Measurements from ENCODE around the gene MIS12.

DNA sequence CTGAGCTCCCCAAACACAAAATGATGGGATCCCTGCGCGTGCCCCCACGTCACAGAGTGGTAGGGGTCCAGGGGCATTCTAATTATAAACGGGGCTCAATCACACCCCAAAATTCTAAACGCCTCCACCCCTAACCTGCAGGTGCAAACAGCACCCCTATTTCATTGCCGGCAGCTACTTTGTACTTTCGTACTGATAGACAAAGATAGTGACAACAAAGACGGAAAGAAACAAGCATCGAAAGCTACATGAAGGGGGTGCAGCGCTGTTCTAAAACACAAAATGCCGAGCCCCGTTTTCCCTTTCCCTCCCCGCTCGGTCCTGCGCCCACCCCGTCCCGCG is 13.9 kb downstream of the MIS12 start:
- TF ChIP-seq, protein P1, sequence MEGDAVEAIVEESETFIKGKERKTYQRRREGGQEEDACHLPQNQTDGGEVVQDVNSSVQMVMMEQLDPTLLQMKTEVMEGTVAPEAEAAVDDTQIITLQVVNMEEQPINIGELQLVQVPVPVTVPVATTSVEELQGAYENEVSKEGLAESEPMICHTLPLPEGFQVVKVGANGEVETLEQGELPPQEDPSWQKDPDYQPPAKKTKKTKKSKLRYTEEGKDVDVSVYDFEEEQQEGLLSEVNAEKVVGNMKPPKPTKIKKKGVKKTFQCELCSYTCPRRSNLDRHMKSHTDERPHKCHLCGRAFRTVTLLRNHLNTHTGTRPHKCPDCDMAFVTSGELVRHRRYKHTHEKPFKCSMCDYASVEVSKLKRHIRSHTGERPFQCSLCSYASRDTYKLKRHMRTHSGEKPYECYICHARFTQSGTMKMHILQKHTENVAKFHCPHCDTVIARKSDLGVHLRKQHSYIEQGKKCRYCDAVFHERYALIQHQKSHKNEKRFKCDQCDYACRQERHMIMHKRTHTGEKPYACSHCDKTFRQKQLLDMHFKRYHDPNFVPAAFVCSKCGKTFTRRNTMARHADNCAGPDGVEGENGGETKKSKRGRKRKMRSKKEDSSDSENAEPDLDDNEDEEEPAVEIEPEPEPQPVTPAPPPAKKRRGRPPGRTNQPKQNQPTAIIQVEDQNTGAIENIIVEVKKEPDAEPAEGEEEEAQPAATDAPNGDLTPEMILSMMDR (IDR thresholded peaks at IDR 0.05; ENCODE audit: low read depth, low read length, missing input control) = no peak
- TF ChIP-seq HNF4A (conservative IDR thresholded peaks at IDR 0.05) (no peak), FOXA1 (IDR thresholded peaks at IDR 0.05) (no peak), YY1 (IDR thresholded peaks at IDR 0.05) (no peak)
- TF ChIP-seq, protein P2, sequence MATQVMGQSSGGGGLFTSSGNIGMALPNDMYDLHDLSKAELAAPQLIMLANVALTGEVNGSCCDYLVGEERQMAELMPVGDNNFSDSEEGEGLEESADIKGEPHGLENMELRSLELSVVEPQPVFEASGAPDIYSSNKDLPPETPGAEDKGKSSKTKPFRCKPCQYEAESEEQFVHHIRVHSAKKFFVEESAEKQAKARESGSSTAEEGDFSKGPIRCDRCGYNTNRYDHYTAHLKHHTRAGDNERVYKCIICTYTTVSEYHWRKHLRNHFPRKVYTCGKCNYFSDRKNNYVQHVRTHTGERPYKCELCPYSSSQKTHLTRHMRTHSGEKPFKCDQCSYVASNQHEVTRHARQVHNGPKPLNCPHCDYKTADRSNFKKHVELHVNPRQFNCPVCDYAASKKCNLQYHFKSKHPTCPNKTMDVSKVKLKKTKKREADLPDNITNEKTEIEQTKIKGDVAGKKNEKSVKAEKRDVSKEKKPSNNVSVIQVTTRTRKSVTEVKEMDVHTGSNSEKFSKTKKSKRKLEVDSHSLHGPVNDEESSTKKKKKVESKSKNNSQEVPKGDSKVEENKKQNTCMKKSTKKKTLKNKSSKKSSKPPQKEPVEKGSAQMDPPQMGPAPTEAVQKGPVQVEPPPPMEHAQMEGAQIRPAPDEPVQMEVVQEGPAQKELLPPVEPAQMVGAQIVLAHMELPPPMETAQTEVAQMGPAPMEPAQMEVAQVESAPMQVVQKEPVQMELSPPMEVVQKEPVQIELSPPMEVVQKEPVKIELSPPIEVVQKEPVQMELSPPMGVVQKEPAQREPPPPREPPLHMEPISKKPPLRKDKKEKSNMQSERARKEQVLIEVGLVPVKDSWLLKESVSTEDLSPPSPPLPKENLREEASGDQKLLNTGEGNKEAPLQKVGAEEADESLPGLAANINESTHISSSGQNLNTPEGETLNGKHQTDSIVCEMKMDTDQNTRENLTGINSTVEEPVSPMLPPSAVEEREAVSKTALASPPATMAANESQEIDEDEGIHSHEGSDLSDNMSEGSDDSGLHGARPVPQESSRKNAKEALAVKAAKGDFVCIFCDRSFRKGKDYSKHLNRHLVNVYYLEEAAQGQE (IDR thresholded peaks at IDR 0.05) = no peak
- TF ChIP-seq, protein P3, sequence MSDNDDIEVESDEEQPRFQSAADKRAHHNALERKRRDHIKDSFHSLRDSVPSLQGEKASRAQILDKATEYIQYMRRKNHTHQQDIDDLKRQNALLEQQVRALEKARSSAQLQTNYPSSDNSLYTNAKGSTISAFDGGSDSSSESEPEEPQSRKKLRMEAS (IDR thresholded peaks at IDR 0.05) = no peak
- TF ChIP-seq, protein P4, sequence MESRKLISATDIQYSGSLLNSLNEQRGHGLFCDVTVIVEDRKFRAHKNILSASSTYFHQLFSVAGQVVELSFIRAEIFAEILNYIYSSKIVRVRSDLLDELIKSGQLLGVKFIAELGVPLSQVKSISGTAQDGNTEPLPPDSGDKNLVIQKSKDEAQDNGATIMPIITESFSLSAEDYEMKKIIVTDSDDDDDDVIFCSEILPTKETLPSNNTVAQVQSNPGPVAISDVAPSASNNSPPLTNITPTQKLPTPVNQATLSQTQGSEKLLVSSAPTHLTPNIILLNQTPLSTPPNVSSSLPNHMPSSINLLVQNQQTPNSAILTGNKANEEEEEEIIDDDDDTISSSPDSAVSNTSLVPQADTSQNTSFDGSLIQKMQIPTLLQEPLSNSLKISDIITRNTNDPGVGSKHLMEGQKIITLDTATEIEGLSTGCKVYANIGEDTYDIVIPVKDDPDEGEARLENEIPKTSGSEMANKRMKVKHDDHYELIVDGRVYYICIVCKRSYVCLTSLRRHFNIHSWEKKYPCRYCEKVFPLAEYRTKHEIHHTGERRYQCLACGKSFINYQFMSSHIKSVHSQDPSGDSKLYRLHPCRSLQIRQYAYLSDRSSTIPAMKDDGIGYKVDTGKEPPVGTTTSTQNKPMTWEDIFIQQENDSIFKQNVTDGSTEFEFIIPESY (IDR thresholded peaks at IDR 0.05) = no peak

All from liver (tissue), 3 donors.